NCI-H82 treated with DMSO at 0.1 percent for 48 hours (cell line): ENCODE measurements around the gene ARHGAP26.
"Not testable (repeated sequence)": the region's sequence is repeated elsewhere in the genome, so short reads cannot be mapped to it uniquely, and the experiment has no call there.

Source experiments
- DNase-seq: peaks from one replicate; lab custom pipeline; 2025; ENCODE audit not compliant: unreplicated experiment; lab: John Stamatoyannopoulos, UW

The ARHGAP26 gene

DNA sequence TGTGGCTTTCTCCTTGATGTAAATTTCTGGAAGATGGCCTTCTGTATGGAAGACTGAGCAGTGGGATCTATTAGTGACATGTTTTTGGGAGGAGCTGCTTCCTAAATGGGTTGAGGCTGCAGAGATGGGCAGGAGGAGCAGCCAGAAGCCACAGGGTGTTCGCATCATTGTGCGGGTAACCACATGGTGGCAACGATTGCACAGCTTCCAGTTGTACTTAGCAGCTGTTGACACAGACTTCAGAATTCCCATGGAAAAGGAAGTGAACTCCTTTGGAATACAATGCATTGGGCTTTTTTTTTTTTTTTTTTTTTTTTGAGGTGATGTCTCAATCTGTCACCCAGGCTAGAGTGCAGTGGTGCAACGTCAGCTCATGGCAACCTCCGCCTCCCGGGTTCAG lies 336.0 kb downstream of the ARHGAP26 start:
- DNase-seq: no peak

DNA sequence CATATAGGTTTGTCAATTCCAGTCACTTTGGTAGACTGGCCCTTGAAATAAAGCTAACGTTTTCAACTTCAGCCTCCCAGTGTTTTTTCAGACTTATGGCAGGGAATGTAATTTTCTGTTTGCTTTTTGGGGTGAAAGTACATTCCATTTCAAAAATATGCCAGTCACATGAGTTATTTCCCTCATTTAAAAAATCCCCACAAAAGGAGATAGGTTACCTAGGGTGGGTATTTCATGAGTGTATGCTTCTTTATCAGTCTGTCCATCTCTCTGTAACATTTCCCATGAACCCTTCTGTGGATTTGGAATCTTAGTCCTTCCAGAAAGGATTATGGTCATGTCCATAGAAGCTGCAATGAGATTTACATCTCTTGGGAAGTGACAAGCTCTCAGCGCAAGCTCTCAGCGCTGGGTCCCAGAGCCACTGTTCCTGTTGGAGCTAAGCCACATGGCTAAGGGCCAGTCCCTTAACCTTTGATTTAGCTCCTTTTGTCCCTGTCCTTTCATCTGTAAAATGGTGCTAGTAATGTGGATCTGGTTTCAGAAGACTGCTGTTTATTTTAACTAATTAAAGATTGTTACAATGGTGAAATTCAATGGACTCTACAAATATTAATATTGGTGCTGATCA lies 338.4 kb downstream of the ARHGAP26 start:
- no peak for DNase-seq

DNA sequence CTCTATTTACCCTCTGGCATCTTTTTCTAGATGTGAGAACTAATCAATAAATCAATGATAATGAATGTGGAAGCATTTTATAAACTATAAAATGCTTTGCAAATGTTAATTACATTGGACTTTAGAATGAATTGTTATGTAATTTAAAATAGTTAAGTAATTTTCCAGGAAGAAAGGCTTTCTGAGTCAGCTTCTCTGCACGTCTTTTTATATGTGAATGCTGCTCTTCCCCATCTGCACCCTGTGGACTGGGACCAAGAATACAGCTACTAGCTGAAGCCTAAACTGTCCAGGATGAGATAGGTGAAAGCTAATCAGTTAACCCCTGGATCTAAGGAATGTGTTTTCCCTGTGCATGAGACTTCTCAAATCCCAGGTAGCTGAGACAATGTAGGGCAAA lies 340.4 kb downstream of the ARHGAP26 start:
- no peak for DNase-seq

DNA sequence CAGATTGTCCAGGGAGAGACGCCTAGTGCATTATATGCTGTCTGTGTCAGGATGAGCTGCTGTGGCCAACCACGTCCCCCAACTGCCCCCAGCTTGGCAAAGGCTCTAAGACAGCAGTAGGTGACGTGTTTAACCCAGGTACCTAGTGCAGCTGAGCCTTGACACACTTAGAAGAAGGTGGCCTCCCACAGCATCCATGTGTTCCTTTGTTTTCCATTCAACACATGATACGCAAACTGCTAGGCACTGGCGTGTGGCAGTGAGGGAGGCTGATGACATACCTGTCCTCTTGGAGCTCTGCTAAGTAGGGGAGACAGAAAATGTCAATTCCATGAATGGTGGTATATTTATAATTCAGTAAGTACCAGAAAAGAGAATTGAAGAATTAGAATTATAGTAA lies 341.6 kb downstream of the ARHGAP26 start:
- no peak for DNase-seq

DNA sequence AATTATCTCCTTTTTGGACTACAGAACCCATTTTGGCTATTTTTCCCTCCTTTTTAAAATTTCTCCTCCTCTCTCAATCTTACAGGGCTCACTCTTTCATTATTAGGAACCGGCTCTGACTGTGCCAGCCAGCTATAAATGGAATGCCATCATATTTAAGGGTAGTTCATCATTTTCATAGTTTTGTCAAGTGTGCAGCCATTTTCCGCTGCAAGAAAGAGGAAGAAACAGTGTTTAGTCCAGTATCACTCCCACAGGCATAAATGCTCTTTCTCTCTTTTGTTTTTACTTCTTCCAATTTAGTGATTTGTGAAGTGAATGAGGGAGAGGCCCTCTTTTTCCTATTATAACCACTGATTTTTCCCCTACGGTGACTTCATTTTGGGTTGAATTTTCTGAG lies 343.3 kb downstream of the ARHGAP26 start:
- no peak for DNase-seq

DNA sequence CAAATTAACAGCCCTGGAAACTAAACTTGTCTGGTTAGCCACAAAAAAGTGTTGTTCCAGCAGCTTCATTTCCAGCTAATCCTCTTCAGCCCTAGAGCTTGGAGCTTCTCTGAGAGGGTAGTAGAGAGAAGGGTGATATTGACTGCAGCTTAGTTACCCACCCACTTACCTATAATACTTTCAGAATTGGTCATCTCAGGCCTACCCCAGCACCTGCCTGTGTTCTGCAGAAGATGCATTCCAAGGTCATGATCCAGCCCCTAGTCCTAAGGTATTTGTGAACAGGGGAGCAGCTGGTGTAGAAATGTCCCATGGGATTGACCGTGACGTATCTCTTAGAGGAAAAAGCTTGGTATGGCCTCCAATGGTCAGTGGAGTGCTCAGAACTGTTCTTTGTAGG lies 344.3 kb downstream of the ARHGAP26 start:
- DNase-seq: no peak

DNA sequence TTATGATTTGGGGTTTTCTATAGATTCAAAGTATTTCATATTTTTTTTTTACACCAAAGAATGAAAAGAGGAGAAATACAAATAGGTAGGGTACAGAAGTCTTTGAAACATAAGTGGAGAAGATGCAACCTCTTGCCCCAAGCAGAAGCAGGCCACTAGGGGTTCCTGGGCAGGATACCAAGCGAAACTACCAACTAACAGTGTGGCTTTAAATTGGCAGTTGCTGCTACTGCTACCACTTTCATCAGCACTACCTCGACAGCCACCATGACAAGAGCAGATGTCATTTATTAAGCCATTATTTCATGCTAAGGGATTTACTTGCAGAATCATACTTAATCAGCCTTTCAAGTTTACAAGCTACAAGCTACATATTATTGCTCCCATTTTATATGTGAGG lies 345.2 kb downstream of the ARHGAP26 start:
- DNase-seq: no peak

DNA sequence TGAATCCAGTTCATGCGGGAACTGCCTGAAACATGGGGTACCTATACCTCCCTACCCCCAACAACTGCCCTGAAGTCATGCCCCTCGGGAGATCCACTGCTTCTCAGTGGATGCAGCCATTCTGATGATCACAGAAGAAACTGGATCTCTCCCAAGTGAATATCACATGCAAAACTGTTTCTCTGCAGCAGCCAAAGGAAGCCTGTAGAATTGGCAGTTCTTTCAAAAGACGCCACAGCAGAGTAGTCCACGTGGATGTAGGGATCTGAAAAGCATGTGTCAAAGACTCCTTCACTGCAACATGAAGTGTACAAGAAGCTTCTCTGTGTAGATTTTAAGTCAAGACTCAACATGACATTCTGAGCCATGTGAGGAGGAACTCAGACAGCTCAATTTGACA lies 346.6 kb downstream of the ARHGAP26 start:
- DNase-seq: no peak

DNA sequence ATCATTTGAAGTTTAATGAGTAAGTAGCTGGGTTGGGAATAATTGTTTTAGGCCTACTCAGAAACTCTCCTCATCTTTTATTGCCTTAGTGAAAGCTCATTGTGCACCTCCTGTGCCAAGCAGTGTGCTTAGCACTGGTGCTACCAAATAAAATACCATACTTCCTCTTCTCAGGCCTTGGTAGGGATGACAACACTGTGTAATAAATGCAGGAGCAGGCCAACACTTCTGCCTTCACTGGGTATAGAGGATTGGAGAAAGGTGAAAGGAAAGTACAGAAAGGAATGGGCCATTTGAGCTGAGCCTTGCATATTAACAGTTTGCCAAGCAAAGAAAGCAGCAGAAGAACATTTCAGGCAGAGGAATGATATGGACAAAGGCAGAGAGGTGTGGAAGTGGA lies 347.6 kb downstream of the ARHGAP26 start:
- no peak for DNase-seq

DNA sequence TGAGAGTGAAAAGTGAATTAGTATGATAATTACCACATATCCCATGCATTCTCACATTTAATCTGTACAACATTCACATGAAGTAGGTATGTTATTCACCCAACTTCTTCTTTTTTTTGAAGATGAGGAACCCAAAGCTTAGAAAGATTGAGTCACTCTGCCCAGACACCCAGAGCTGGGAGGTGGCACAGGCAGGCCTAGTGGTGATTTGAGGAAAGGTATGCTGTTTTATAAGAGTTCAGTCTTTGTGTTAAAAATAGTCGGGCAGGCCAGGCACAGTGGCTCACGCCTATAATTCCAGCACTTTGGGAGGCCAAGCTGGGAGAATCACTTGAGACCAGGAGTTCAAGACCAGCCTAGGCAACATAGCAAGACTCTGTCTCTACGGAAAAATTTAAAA lies 348.0 kb downstream of the ARHGAP26 start:
- DNase-seq: no peak

DNA sequence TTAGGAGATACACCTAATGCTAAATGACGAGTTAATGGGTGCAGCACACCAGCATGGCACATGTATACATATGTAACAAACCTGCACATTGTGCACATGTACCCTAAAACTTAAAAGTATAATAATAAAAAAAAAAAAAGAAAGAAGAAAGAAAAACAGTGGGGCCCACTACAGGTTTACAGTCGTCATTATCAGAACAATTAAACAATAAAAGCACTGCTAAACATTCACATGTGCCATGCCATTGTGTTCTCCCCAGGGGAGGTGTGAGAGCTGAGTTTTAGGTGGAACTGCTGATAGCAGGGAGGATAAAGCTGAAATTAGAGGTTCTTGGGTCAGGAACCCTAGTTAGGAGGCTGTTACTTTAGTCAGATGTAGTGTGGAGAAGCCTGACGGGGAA lies 348.6 kb downstream of the ARHGAP26 start:
- not testable (repeated sequence) for DNase-seq

DNA sequence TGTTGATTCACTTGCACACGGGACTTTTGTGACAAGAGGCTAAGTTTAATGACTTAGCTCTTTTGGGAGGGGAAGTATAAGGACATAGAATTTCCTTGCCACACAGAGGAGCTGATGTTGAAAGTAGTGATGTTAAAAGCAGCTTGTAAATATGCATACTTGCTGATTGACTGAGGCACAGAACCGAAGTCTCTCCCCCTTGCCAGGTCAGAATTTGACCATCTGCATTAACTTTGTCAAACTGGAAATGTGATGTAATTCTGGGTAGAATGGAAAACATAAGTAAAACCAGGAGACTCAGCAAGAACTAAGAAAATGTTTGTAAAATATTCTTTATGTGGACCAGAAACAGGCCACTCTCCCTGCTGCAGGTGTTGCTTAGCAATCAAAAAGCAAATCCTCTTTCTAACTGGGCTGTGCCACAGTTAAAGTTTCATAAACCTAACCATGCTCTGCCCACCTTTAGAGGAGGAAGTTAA lies 349.2 kb downstream of the ARHGAP26 start:
- DNase-seq: no peak

DNA sequence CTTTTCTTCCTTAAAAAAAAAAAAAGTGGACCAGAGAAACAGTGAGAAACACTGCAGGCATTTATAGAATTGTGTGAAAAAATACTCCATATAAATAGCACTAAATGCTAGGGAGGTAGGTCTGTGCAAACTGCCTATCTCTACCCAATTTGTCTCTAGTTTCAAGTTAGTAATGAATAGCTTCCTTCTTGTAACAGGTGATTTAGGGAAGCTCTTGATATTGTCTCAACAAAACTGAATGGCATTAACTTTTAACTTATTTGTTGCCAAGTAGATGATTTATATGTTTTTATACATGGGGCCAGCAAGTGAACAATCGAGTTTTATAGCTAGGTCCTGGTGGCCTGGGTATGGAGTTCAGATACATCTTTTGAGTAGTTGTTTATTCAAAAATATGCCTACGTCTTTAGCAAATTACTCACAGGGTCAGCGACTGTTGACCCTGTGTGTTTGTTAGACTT lies 349.7 kb downstream of the ARHGAP26 start:
- DNase-seq: no peak

DNA sequence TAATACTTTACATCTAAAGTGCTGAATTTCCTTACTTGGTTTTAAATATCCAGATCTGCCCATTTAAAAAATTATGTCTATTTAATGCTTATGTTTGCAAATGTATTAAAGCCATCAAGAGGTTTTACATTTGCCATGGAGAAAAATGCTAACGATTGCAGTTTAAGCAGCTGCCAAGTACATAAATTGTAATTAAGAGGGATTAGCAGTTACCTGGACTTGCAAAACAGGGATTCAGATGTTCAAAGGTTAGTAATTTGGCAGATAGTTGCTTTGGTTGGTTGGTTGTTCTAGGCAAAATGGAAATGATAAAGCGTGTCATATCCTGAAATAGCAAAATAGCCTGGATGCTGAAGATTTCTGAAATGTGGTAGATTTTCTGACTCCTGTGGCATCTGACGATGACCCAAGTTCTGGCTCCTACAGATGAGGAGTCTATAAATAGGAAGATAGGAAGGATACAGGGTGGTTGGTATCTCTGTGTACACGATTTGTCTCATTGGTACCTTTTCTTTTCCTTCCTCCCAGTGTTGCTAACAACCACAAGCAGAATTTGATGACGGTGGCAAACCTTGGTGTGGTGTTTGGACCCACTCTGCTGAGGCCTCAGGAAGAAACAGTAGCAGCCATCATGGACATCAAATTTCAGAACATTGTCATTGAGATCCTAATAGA lies 350.4 kb downstream of the ARHGAP26 start:
- DNase-seq: no peak

DNA sequence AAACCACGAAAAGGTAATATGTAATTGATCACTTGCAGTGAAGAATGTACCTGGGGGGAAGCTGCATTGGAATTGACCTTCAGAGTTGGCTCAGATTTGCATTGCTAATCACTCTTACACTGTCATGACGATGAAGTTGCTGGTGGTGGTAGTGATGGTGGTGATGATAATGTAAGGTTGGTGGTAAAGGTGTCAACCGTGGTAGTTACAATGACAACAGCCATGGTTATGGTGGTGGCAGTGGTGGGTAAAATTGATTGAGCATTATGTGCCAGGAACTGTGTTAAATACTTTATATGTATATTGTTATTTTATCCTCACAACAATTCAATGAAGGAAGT lies 350.9 kb downstream of the ARHGAP26 start:
- DNase-seq: no peak

DNA sequence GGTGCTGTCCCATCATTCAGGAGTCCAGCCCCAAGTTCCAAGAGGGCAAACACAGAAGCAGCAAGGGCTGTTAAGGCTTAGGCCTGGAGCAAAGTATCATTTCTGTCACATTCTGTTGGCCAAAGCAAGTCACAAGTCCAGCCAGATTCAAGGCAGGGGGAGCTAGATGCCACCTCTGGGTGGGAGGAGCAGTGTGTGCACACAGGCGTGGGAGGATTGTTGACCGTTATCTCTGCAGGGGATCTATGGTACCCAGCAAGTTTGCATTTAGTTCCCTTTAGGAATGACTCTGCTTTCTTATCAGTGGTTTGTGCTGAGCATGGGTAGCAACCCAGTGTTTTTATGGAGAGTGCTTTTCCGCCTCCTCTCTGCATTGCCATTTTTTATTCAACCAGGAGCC lies 354.4 kb downstream of the ARHGAP26 start:
- no peak for DNase-seq

DNA sequence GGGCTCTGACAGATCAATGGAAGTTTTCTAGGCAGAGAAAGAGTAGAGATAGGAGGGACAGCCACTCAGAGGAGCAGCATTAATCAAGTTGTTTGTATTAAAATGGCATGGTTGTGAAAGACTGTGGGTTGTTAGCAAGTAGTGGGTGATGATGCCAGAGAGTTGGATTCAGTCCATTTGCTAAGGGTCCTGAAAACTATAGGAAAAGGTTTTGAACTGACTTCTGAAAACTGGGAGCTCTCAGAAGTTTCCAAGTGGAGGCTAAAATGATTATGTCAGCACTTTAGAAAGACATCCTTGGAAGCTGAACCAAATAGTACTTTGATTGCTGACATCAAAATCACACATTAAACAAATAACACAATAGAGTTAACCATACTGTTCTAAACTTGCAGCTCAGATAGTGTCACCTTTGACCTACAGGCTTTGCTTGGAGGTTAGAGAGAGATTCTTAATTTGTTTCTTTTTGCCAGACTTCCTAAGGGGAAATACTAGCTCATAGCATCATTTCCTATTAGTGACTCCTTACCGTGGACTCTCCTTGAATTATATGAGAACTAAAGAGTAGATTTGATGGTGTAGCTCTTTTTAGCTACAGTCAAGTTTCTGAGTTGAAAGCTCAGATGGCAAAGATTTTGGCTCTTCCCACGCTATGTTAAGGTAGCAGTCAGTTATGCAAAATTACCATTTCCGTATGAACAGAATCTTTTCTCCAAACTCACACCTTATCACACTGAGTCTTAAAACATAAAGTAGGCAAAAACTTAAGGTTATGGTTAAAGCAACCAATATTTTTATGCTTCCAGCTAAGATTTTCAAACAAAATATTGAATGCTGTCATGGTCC lies 356.2 kb downstream of the ARHGAP26 start:
- no peak for DNase-seq

DNA sequence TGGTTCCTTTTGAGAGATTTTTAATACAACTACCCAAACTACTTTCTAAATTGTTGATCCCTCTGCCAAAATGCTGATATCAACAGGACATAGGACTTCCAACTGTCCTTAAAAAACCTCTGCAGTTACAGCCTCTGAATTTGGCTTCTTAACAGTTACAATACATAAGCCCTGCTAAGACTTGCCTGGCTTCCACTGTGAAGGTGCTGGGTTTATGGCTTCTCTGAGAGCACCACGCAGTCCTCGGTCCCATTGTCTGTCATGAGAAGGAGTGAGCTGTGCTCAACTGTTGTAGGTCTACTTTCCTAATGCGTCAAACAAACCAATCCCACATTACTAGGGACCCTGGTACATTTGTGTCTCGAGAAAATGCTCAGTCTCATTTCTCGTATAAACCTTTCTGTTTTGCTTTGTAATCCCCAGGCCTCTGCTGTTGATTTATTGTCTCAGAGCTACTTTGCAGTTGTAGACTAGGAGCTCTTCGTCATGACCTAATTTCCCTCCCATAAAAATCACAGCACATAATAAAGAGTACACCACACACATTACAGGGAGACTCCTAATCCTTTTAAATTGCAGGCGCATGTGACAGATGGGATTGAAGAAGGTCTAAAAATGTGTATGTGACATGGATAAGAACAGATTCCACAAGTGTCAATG lies 358.4 kb downstream of the ARHGAP26 start:
- peak; percentile 89 for DNase-seq

DNA sequence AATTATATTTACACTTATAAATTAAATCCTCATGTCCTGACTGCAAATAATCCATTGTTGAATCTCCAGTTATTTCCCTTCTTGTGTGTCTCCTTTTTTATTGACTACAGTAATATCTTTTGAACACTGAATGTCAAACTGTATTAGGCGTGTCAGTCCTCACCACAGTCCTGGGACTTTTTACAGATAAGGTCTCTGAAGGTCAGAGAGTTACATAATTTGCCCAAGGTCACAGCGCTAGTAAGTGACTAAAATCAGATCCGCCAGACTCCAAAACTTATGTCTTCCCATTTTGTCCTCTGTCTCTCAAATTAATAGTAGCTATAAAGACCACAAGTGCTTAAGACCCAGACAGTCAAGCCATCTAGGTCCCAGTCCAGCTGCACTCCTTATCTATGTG lies 359.0 kb downstream of the ARHGAP26 start:
- DNase-seq: no peak

DNA sequence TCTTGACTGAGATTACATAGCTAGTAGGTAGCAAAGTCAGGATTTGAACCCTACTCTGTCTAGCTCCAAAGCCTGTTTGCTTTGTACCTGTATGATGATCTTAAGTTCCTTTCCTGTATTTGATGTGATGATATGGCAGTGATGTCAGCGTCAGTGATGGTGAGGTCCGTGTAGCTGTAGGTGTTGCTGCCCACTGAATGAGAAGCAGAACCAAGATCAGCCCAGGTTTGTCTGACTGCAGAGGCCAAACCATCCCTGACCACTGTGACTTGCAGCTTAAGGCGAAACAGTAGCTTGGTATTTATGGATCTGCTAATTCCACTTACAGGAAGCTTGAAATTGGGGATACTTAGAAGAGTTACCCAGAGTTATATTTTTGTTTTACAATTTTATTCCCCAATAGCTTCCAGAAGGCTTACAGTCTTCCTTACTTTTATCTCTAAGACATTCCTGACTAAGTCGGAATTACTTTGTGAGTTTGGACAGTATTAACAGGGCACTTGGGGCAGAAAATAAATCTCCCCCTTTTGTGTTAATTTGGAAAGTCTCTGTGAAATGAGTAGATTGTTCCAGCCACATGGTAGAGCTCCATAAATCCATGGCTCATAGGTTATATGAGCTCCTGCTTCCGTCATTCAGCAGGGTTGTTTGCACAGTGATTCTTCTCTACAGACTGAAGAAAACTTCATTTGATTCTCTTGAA lies 359.9 kb downstream of the ARHGAP26 start:
- DNase-seq: no peak
